HG02798 (cell line): ENCODE results near the gene ZNF430.
"Not testable (repeated sequence)": the region's sequence is repeated elsewhere in the genome, so short reads cannot be mapped to it uniquely, and the experiment has no call there.

Experiments used
- ATAC-seq: cut with Tn5 transposase; IDR thresholded peaks from one replicate; pipeline ENCODE4 v1.9.1; 2021; ENCODE audit warnings: mild to moderate bottlenecking; ENCODE audit not compliant: unreplicated experiment, poor library complexity

ZNF430 gene

GRCh38 chr19:21020298-21021227 is at the start of gene ZNF430:
TSS of gene ZNF430 (plus strand) at chr19:21020657. CDS start at chr19:21020801, 144 bp downstream.
- peak; percentile 98 for ATAC-seq

DNA sequence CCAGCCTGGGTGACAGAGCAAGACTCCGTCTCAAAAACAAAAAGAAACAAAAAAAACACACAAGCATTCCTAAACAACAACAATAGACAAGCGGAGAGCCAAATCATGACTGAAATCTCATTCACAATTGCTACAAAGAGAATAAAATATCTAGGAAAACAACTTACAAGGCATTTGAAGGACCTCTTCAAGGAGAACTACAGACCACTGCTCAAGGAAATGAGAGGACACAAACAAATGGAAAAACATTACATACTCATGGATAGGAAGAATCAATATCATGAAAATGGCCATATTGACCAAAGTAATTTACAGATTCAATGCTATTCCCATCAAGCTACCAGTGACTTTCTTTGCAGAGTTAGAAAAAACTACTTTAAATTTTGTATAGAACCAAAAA is 27.7 kb upstream of the ZNF430 start:
- not testable (repeated sequence) for ATAC-seq

GRCh38 chr19:20999731-21000352 is 20.6 kb upstream of the ZNF430 start:
- ATAC-seq, result peak; percentile 100

GRCh38 chr19:21021238-21021637 is 781 bp downstream of the ZNF430 start:
- not testable (repeated sequence) for ATAC-seq

DNA sequence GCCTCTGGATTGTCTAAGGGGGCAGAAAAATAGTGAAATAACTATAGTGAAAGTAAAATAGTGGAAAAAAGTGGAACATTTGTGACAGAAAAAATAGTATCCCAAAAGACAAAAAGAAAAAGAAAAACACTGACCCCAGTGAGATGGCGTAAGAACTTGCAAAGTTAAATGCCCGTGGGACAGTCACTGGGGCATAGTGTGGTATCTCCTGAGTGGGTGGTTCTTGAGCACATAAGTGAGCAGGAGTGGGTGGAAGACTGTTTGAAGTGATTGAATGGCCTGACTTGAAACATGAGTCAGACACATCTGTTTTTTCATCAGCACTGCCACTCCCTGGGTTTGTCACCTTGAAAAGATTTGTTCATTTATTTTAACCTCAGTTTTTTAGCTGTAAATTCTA is 2.5 kb downstream of the ZNF430 start:
- no peak for ATAC-seq

DNA sequence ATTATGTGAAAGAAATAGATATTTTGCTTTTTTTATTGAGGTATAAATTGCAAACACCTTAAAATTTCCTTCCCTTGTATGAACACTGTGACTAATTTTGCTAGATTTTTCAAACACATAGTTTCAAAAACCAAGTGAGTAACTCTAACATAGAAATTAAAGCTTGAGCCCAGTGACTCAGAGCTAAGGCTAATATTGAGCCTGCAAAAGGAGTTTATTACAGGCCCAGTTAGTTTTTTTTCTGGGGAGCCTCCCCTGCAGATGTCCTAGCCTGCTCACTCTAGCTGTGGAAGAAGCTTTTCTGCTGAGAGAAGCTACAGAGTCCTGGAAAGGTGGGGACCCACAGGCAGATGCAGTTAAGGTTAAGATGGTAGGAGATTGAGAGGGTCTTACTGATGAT is 3.4 kb downstream of the ZNF430 start:
- ATAC-seq, result no peak

DNA sequence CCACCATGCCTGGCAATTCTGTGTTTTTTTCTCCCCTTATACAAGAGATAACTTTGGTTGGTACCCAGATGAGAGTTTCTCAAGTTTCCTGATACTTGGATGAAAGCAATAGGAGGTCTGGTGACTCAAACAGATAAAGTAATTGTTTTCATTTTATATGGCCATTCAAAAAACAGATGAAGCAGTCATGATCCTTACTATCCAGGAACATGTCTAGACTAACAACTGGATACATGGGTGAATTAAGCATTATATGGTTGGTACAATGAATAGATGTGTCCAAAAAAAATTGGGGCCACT is 8.5 kb downstream of the ZNF430 start:
- ATAC-seq, result no peak

GRCh38 chr19:21045028-21045427 is 24.6 kb downstream of the ZNF430 start:
- no peak for ATAC-seq

DNA sequence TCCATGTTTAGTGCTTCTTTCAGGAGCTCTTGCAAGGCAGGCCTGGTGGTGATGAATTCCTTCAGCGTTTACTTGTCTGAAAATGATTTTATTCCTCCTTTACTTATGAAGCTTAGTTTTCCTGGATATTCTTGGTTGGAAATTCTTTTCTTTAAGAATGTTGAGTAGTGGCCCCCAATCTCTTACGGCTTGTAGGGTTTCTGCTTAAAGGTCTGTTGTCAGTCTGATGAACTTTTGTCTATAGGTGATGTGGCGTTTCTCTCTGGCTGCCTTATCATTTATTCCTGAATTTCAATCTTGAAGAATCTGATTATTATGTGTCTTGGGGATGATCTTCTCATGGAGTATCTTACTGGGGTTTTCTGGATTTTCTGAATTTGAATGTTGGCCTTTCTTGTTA is 26.0 kb downstream of the ZNF430 start:
- ATAC-seq, result no peak

DNA sequence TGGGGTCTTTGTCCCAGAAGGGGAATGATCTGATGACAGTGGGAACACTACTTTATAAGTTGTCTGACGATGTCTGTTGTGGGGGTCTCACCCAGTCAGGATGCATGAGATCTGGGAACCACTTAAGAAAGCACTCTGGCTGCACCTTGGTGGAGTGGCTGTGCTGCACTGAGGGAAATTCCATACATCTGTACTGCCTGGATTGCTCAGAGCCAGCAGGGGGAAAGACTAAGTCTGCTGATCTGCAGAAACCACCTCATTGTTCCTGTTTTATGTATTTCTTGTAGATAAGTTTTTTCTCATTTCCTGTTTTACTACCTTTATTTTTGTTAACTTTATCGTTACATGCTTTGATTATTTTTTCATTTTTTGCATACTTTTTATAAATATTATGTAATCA is 27.3 kb downstream of the ZNF430 start:
- no peak for ATAC-seq

DNA sequence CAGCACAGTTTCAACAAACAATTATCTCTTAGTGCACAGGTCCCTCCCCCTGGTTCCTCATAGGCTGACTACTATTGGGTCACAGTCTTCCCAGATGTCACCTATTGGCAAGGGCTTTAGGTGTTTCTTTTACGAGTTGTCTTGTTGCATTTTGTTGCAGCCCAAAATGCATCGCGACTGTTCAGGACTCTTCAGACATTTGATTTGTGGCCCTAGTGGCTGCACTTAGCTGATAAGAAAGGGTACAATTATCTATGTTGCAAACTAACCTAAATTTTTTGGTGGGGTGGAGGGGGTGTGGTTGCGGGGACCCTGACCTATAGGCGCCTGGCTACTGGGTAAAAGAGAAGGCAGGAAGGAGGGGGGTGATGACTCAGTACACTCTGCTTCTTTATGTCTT is 32.4 kb downstream of the ZNF430 start:
- ATAC-seq, result no peak

DNA sequence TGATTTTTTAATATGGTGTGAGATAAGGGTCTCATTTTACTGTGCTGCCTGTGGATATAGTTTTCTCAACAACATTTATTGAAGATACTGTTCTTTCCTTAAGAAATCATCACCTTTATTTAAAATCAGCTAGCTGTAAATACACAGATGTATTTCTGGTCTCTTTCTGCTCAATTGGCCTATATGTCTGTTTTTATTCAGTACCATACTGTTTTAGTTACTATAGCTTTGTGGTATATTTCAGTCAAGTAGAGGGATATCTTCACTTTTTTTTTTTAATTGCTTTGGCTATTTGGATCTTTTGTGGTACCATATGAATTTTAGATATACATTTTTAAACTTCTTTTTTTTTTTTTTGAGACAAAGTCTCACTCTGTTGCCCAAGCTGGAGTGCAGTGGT is 44.9 kb downstream of the ZNF430 start:
- no peak for ATAC-seq

DNA sequence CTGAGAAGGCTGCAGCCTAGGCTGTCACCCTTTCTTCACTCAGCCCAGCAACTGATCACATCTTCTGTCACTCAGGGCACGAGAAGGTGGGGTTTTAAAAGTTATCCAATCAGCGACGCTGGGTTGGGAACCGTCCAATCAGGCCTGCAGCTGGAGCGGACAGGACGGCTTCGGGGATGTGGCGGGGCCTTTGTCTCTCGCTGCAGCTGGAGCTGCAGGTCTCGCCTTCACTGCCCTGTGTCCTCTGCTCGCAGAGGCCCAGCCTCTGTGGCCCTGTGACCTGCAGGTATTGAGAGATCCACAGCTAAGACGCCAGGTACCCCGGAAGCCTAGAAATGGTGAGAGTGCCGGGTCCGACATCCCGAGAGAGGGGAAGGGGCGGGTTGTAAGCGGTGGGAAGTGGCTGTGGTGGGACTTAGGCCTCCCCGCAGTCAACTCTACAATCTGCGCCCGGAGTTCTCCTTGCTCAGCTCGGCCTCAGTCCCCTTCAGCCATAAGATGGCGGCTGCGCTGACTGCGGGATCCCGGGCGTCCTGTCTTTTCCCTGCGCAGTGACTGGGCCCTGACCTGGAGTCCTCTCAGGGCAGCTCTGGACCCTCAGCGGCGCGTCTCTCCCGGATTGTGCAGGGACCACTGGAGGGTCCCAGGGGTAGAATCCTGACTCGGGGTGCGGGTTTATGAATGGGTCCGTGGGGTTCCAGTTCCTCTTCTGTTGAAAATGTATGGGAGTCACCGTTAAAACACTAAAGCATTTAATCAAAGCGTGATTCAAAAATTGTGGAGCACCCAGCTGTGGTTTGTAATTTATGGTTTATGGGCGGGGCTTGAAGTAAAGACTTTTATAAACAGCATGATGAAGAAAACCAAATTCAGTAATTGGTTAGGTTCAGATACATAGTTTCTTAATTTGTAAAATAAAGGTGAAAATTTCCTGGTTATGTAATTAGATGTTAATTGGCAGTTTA is 61.8 kb downstream of the ZNF430 start, which contains the start of gene ZNF714:
TSS of gene ZNF714 (plus strand) at position 193 of the 965 bp plus-strand sequence. CDS start 16,066 bp downstream, outside the sequence.
- ATAC-seq, result peak; percentile 97

- no peak for ATAC-seq
Measured at GRCh38 chr19:21084343-21084742, 63.9 kb downstream of the ZNF430 start.

DNA sequence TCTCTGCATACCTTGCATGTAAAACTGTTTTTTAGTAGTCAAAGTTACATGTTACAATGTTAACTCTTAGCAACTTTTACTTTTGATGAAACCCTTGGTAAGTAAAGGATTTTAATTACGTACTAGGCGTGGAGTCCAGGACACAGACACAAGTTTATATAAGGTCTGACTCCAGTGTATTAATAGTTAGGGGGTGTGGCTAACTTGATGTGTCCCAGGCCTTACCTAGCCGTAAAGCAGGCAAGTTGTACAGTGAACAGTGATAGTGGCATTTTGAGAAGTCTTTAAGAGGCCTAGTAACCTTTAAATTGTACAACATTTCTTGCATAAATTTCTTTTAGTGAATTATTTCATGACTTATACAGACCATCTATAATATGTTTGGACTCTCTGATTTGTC is 67.4 kb downstream of the ZNF430 start:
- ATAC-seq, result no peak

GRCh38 chr19:21092109-21092508 is 71.7 kb downstream of the ZNF430 start:
- ATAC-seq, result no peak

GRCh38 chr19:21094347-21095025 is 74.0 kb downstream of the ZNF430 start:
- no peak for ATAC-seq

DNA sequence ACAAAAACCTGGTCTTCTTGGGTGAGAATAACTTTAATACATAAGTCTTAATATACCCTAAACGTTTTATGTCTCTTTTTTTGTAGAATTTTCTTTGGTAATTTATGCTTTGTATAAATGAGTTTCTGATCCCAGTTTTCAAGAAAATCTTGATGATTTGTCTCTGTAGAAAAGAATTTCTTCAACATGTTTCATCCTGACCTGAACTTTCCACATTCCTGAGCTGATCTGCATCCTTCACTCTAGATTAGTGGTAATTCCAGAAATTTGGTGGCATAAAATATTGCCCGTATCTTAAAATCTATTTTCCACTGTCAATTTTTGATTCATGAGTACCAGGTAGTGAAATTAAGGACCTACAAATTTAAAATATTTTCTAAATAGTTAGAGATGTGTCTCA is 77.8 kb downstream of the ZNF430 start:
- no peak for ATAC-seq

DNA sequence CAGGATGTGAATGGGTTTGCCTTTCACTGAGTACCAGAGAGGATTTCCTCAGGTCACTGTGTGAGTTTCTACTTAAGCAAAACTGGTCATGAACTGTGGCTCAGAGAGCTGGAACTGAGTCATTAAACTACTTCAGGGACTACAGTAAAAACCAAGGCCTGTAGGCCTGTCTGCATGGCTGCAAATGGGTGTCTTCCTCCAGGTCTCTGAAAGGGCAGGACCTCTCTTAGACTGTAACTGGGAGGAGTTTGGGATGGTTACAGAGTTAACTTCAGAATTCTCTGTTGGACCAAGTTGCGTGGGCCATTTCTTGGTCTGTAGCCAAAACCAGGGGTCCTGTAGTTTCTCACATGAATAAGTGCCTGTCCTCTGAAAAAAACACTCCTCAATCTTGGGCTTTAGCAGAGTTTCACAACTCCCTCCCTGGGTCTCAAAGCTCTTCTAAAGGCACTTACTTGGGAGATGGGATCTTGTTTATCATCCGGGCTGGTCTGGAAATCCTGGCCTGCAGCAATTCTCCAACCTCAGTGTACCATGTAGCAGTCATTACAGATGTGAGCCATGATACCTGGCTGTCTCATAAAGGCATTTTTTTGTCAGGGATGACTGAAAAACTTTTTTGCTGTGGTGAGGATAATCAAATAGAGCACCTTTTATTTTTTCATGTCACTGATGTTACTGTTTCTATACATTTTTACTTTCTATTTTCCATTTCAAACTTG is 81.2 kb downstream of the ZNF430 start:
- ATAC-seq, result no peak
